Right atrium auricular region (tissue), 2 donors: Measurements from ENCODE around the gene NLRC4. TPM values are rescaled to one million over a fixed set of nuclear protein-coding genes. Genes with fewer than 3 reads are reported as not detected.
"Not testable (repeated sequence)": the region's sequence is repeated elsewhere in the genome, so short reads cannot be mapped to it uniquely, and the experiment has no call there.

ENCODE experiments used
- DNase-seq: peaks from one replicate; pipeline ENCODE4 v3.0.0-alpha.2; 2019; ENCODE audit warnings: low spot score
- H3K27ac ChIP-seq, 2 donors: fragments of 200-600 bp; sonication (generic); 1 replicate in 1 of 2; 2 replicates in 1 of 2; pipeline ENCODE4 v1.5.1; 2016 to 2019
- H3K27me3 ChIP-seq, 2 donors: fragments of 200-600 bp; sonication (generic); one replicate each; pipeline versions ENCODE4 v1.5.1 to v1.6.0; 2017 to 2019
- H3K36me3 ChIP-seq: fragments of 200-600 bp; sonication (generic); one replicate; pipeline ENCODE4 v1.5.1; 2016
- H3K4me1 ChIP-seq, 2 donors: fragments of 200-600 bp; sonication (generic); one replicate each; pipeline versions ENCODE4 v1.5.1 to v1.6.0; 2017 to 2019
- H3K4me3 ChIP-seq, 2 donors: fragments of 200-600 bp; sonication (generic); 1 replicate in 1 of 2; 2 replicates in 1 of 2; pipeline ENCODE4 v1.5.1; 2017 to 2019; ENCODE audit warnings: mild to moderate bottlenecking in 1 of 2, moderate library complexity in 1 of 2
- H3K9me3 ChIP-seq, 2 donors: fragments of 200-600 bp; sonication (generic); one replicate each; pipeline ENCODE4 v1.5.1; 2019
- CTCF ChIP-seq, 2 donors: fragments of 200-600 bp; sonication (generic); IDR thresholded peaks; one replicate each; pipeline ENCODE4 v1.5.1; 2019; ENCODE audit warnings: antibody characterized with exemption in 2 of 2
- total RNA-seq, 2 donors: library from RNA; depleted of rRNA; stranded (reverse); fragments of >200 nt; gene quantifications; one replicate each; pipeline ENCODE4 v1.1.0, GENCODE V29; 2016

Gene NLRC4
- total RNA-seq, 2 donors from 2014 or later: 0.15 to 1.3 TPM

GRCh38 chr2:32228181-32228580 lies 36.5 kb downstream of the NLRC4 start:
- H3K36me3 ChIP-seq: peaks cover 14% of the 10 kb centered on the region
- no peak for TF ChIP-seq CTCF (IDR thresholded peaks at IDR 0.05)
- no peaks in the 10 kb centered on the region for H3K4me1 ChIP-seq
- H3K4me3 ChIP-seq: no peak overlapping the region
- no peak overlapping the region for H3K27ac ChIP-seq
- no peak for DNase-seq
- H3K27me3 ChIP-seq: no peaks in the 10 kb centered on the region
- no peaks in the 10 kb centered on the region for H3K9me3 ChIP-seq

GRCh38 chr2:32227492-32227891 lies 37.2 kb downstream of the NLRC4 start:
- Histone ChIP-seq H3K9me3 (no peaks in the 10 kb centered on the region), H3K27ac (no peak overlapping the region), H3K4me1 (no peaks in the 10 kb centered on the region), H3K36me3 (peaks cover 21% of the 10 kb centered on the region), H3K4me3 (no peak overlapping the region), H3K27me3 (no peaks in the 10 kb centered on the region)
- no peak for DNase-seq
- TF ChIP-seq CTCF (IDR thresholded peaks at IDR 0.05): no peak

DNA sequence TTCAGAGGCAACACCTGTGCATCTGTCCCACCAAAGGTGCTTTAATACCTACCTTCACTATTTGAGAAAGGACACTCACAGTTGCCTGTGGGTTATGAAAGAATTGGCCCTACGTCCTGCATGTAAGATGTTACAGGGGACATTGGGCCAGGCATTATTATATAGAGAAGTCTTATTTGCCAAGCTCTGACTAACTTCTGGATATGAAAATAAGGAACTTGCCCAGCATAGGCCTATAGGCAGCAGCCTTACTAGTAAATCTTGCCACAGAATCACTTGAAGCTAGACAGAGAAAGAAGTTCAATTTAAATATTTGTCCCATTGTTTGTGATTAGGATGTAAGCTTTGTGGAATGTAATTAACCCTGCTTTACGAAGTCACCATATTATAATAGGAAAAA lies 41.7 kb downstream of the NLRC4 start:
- Histone ChIP-seq H3K4me1 (no peaks in the 10 kb centered on the region), H3K27ac (no peak overlapping the region), H3K36me3 (peaks cover 45% of the 10 kb centered on the region), H3K27me3 (no peaks in the 10 kb centered on the region), H3K4me3 (no peak overlapping the region), H3K9me3 (no peaks in the 10 kb centered on the region)
- DNase-seq: no peak
- TF ChIP-seq CTCF (IDR thresholded peaks at IDR 0.05): no peak

DNA sequence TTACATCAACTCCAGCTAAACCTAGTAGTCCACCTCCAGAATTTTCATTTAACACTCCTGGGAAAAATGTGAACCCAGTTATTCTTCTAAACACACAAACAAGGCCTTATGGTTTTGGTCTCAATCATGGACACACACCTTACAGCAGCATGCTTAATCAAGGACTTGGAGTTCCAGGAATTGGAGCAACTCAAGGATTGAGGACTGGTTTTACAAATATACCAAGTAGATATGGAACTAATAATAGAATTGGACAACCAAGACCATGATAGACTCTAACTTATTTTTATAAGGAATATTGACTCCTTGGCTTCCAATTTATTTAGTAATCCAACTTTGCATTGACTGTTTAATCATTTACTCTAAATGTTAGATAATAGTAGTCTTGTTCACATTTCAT lies 44.2 kb downstream of the NLRC4 start:
- H3K36me3 ChIP-seq: peaks cover 36% of the 10 kb centered on the region
- no peaks in the 10 kb centered on the region for H3K9me3 ChIP-seq
- H3K27ac ChIP-seq: no peak overlapping the region
- DNase-seq: no peak
- no peak overlapping the region for H3K4me3 ChIP-seq
- H3K4me1 ChIP-seq: no peaks in the 10 kb centered on the region
- TF ChIP-seq CTCF (IDR thresholded peaks at IDR 0.05): no peak
- no peaks in the 10 kb centered on the region for H3K27me3 ChIP-seq

DNA sequence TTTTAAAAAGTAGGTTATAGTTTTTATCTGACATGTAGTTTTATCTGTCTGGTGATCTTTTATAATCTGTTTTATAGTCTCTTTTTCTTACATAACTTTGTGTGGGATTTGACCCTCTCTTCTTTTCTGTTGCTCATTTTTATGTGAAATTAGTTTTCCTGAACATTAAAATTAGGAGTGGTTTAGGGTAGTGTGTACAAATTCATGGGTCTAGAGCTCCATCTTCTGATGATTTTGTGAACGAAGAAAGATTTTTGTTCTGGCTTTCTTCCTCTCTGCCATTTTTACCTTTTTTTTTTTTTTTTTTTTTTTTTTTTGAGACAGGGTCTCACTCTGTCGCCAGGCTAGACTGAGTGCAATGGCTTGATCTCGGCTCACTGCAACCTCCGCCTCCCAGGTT lies 52.4 kb downstream of the NLRC4 start:
- no peak for DNase-seq
- Histone ChIP-seq H3K27me3 (no peaks in the 10 kb centered on the region), H3K27ac (no peak overlapping the region), H3K36me3 (no peaks in the 10 kb centered on the region), H3K4me1 (no peaks in the 10 kb centered on the region), H3K4me3 (no peak overlapping the region), H3K9me3 (no peaks in the 10 kb centered on the region)
- TF ChIP-seq CTCF (IDR thresholded peaks at IDR 0.05): no peak

- Histone ChIP-seq H3K27ac (no peak overlapping the region), H3K9me3 (no peaks in the 10 kb centered on the region), H3K4me3 (no peak overlapping the region), H3K4me1 (no peaks in the 10 kb centered on the region), H3K27me3 (no peaks in the 10 kb centered on the region), H3K36me3 (no peaks in the 10 kb centered on the region)
- TF ChIP-seq CTCF (IDR thresholded peaks at IDR 0.05): no peak
- DNase-seq: no peak
These were observed 53.8 kb downstream of the NLRC4 start for GRCh38 chr2:32210767-32211408.

- not testable (repeated sequence) for H3K27me3 ChIP-seq, H3K4me3 ChIP-seq, H3K4me1 ChIP-seq, H3K27ac ChIP-seq, H3K9me3 ChIP-seq, DNase-seq
- peaks cover 13% of the 10 kb centered on the region for H3K36me3 ChIP-seq
These were observed 61.3 kb downstream of the NLRC4 start for GRCh38 chr2:32203428-32203827.
